ENCODE data around the gene NAT16. TPM values are rescaled to one million over a fixed set of nuclear protein-coding genes. Genes with fewer than 3 reads are reported as not detected.

The NAT16 gene
- total and polyA plus RNA-seq, 2 of the 13 experiments (the other 11 are each of a cell fraction or from before 2014, with no cell fraction given): 0.04 TPM; not detected in 1

DNA sequence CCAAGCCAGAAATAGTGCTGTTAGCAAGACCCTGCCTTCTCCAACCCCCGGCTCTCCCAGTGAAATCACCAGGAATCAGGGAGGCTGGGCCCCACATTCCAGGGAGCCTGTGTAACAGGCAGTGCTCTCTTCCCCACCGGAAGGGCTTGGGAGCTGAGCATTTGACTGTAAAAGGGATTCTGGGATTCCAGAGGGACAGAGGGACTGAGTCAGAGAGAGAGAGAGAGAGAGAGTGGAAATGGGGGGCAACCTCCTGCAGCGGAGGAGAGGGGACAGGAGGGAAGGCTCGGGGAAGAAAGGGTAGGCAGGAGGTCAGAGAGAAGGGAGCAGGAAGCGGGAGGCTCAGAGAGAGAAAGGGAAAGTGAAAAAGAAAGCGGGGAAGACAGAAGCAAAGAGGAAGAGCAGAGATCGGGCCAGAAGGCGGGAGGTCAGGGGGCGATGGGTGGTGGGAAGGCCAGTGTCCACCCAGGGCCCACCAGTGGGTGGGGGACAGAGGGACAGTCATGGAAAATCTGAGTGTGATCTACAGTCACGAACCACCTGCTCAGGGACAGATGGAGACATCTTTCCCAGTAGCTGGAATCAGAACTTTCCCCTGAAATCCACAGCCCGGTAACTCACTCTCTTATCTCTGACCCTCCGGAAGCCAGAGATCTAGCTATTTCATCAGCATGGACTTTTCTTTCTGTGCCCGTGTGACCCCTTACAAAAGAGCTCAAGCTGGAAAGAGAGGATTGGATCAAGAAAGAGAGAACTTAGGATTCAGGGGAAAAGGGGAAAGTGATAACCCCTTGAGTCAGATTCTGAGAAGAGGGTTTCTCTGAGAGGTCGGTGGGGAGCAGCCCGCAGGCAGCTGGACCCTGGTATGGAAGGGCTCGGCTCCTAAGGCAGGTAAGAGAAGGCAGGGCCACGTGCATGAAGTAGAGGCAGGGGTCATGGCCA is 57.8 kb downstream of the NAT16 start (continued):
- TF ChIP-seq, protein P1, sequence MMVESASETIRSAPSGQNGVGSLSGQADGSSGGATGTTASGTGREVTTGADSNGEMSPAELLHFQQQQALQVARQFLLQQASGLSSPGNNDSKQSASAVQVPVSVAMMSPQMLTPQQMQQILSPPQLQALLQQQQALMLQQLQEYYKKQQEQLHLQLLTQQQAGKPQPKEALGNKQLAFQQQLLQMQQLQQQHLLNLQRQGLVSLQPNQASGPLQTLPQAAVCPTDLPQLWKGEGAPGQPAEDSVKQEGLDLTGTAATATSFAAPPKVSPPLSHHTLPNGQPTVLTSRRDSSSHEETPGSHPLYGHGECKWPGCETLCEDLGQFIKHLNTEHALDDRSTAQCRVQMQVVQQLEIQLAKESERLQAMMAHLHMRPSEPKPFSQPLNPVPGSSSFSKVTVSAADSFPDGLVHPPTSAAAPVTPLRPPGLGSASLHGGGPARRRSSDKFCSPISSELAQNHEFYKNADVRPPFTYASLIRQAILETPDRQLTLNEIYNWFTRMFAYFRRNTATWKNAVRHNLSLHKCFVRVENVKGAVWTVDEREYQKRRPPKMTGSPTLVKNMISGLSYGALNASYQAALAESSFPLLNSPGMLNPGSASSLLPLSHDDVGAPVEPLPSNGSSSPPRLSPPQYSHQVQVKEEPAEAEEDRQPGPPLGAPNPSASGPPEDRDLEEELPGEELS (CRISPR knock-in tag; IDR thresholded peaks at IDR 0.05): peak; percentile 59
- no peak for TF ChIP-seq ZNF780A (CRISPR knock-in tag; IDR thresholded peaks at IDR 0.05)
- TF ChIP-seq GLI4 (CRISPR knock-in tag; IDR thresholded peaks at IDR 0.05; ENCODE audit: borderline replicate concordance): no peak
- no peak; the same call in 1 of the 2 replicates for TF ChIP-seq ZNF264 (CRISPR knock-in tag; IDR thresholded peaks at IDR 0.05)
- no peak for TF ChIP-seq ZNF652 (CRISPR knock-in tag; IDR thresholded peaks at IDR 0.05; ENCODE audit: borderline replicate concordance, low read depth)
- no peak for TF ChIP-seq TGIF2 (CRISPR knock-in tag; IDR thresholded peaks at IDR 0.05)
- TF ChIP-seq PTBP1 (IDR thresholded peaks at IDR 0.05; ENCODE audit: low read depth, low read length, poor library complexity, severe bottlenecking): no peak
- no peak for TF ChIP-seq TBP (CRISPR knock-in tag; IDR thresholded peaks at IDR 0.05)
- no peak for TF ChIP-seq ZKSCAN8 (CRISPR knock-in tag; IDR thresholded peaks at IDR 0.05; ENCODE audit: borderline replicate concordance)
- TF ChIP-seq, protein P2, sequence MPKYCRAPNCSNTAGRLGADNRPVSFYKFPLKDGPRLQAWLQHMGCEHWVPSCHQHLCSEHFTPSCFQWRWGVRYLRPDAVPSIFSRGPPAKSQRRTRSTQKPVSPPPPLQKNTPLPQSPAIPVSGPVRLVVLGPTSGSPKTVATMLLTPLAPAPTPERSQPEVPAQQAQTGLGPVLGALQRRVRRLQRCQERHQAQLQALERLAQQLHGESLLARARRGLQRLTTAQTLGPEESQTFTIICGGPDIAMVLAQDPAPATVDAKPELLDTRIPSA (CRISPR knock-in tag; IDR thresholded peaks at IDR 0.05; ENCODE audit: borderline replicate concordance): no peak
- no peak; the same call in 1 of the 2 replicates for TF ChIP-seq NFRKB (IDR thresholded peaks at IDR 0.05)
- no peak for TF ChIP-seq ZBTB1 (CRISPR knock-in tag; IDR thresholded peaks at IDR 0.05; ENCODE audit: borderline replicate concordance)
- 0 out of 2 replicates have a peak, but pooled peaks have one; percentile 21 for TF ChIP-seq BORCS8-MEF2B (CRISPR knock-in tag; IDR thresholded peaks at IDR 0.05)
- TF ChIP-seq HMG20A (CRISPR knock-in tag; IDR thresholded peaks at IDR 0.05; ENCODE audit: borderline replicate concordance): peak; percentile 48; the same call in 1 of the 2 replicates
- no peak for TF ChIP-seq STAT5B (CRISPR knock-in tag; IDR thresholded peaks at IDR 0.05)
- no peak for TF ChIP-seq ZNF567 (CRISPR knock-in tag; IDR thresholded peaks at IDR 0.05; ENCODE audit: borderline replicate concordance)
- no peak for TF ChIP-seq KLF15 (CRISPR knock-in tag; IDR thresholded peaks at IDR 0.05; ENCODE audit: borderline replicate concordance)
- no peak for TF ChIP-seq U2AF2 (IDR thresholded peaks at IDR 0.05; ENCODE audit: low read depth, low read length)
- no peak for TF ChIP-seq RELA (CRISPR knock-in tag; IDR thresholded peaks at IDR 0.05)
- TF ChIP-seq SOX5 (CRISPR knock-in tag; IDR thresholded peaks at IDR 0.05; ENCODE audit: borderline replicate concordance): peak; percentile 30; the same call in 1 of the 2 replicates
- TF ChIP-seq ZMYM3 (CRISPR knock-in tag; IDR thresholded peaks at IDR 0.05): peak; percentile 49; the same call in 1 of the 2 replicates
- TF ChIP-seq ZNF350 (CRISPR knock-in tag; IDR thresholded peaks at IDR 0.05; ENCODE audit: borderline replicate concordance, low read depth): 0 out of 2 replicates have a peak, but pooled peaks have one; percentile 33
- no peak for TF ChIP-seq PRPF4 (IDR thresholded peaks at IDR 0.05; ENCODE audit: low read depth, low read length, poor library complexity, severe bottlenecking)
- TF ChIP-seq ZNF329 (CRISPR knock-in tag; IDR thresholded peaks at IDR 0.05; ENCODE audit: low read depth): no peak
- TF ChIP-seq, protein P3, sequence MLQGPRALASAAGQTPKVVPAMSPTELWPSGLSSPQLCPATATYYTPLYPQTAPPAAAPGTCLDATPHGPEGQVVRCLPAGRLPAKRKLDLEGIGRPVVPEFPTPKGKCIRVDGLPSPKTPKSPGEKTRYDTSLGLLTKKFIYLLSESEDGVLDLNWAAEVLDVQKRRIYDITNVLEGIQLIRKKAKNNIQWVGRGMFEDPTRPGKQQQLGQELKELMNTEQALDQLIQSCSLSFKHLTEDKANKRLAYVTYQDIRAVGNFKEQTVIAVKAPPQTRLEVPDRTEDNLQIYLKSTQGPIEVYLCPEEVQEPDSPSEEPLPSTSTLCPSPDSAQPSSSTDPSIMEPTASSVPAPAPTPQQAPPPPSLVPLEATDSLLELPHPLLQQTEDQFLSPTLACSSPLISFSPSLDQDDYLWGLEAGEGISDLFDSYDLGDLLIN (CRISPR knock-in tag; IDR thresholded peaks at IDR 0.05; ENCODE audit: borderline replicate concordance): no peak
- TF ChIP-seq SRSF4 (IDR thresholded peaks at IDR 0.05; ENCODE audit: low read depth, low read length, poor library complexity, severe bottlenecking): no peak
- no peak for TF ChIP-seq WIZ (CRISPR knock-in tag; IDR thresholded peaks at IDR 0.05)
